Cardiac ventricle fibroblast (primary cell): ENCODE data around the gene GPC5. TPM values are rescaled to one million over a fixed set of nuclear protein-coding genes. Genes with fewer than 3 reads are reported as not detected.

Source experiments
- total RNA-seq: library from RNA; depleted of rRNA; stranded (reverse); fragments of >200 nt; gene quantifications from 2 replicates; pipeline ENCODE4 v1.2.3, GENCODE V29; 2015

Gene GPC5
- 0.05 TPM in 1 of 2 replicates, not detected in the other for total RNA-seq

GRCh38 chr13:91398413-91399188, at the start of gene GPC5:
GPC5 (plus strand) TSS chr13:91398621.

Other genes with a start within 250 kb of the GPC5 start
- gene MIR17HG, start 50.9 kb upstream of the GPC5 start, total RNA-seq: 1.4 and 1.5 TPM in 2 replicates